Keratinocyte (primary cell): ENCODE data around the gene RAD54L. TPM values are rescaled to one million over a fixed set of nuclear protein-coding genes. Genes with fewer than 3 reads are reported as not detected.

Experiments used
- DNase-seq: peaks from one replicate; pipeline ENCODE4 v3.0.0-alpha.2; 2011; ENCODE audit warnings: low read depth, missing footprints, low spot score
- FAIRE-seq: peaks from 2 replicates; lab custom pipeline; 2011; peaks lifted over from hg19 to GRCh38; lab: Jason Lieb, UNC
- H2AFZ ChIP-seq: 2 replicates; pipeline ENCODE4 v1.6.0; 2012; ENCODE audit warnings: low read length, control low read depth, inconsistent platforms; ENCODE audit not compliant: control insufficient read depth
- H3K27ac ChIP-seq: 2 replicates; pipeline ENCODE4 v1.5.1; 2011; ENCODE audit warnings: low read length; ENCODE audit not compliant: control insufficient read depth, insufficient read depth
- H3K27me3 ChIP-seq: 3 replicates; pipeline ENCODE4 v1.6.0; 2011; ENCODE audit warnings: low read length; ENCODE audit not compliant: control insufficient read depth, insufficient read depth; ENCODE audit errors: extremely low read depth
- H3K36me3 ChIP-seq, 2 experiments: 2 replicates in 1 of 2; 3 replicates in 1 of 2; pipeline ENCODE4 v1.5.1; 2011; ENCODE audit warnings: low read length in 2 of 2, mild to moderate bottlenecking in 1 of 2; ENCODE audit not compliant: control insufficient read depth in 2 of 2, insufficient read depth in 2 of 2; ENCODE audit errors: extremely low read depth in 1 of 2
- H3K4me1 ChIP-seq: 3 replicates; pipeline ENCODE4 v1.5.1; 2011; ENCODE audit warnings: low read length; ENCODE audit not compliant: control insufficient read depth, insufficient read depth; ENCODE audit errors: extremely low read depth
- H3K4me2 ChIP-seq: 3 replicates; pipeline ENCODE4 v1.6.0; 2011; ENCODE audit warnings: low read depth, low read length; ENCODE audit not compliant: control insufficient read depth, insufficient read depth; ENCODE audit errors: extremely low read depth
- H3K4me3 ChIP-seq, 3 experiments: fragments of 200-600 bp in 1 of 3; sonication (generic) in 1 of 3; 2 replicates in 2 of 3; 3 replicates in 1 of 3; pipeline ENCODE4 v1.5.1; 2011 to 2016; ENCODE audit warnings: low read length in 3 of 3, mild to moderate bottlenecking in 3 of 3, control low read depth in 2 of 3, inconsistent platforms in 1 of 3, low read depth in 1 of 3, mixed read lengths in 1 of 3, mixed run types in 1 of 3, moderate library complexity in 1 of 3; ENCODE audit not compliant: control insufficient read depth in 2 of 3, insufficient read depth in 2 of 3; ENCODE audit errors: extremely low read depth in 1 of 3
- H3K79me2 ChIP-seq: 2 replicates; pipeline ENCODE4 v1.6.0; 2012; ENCODE audit warnings: low read length; ENCODE audit not compliant: control insufficient read depth, insufficient read depth
- H3K9ac ChIP-seq: 3 replicates; pipeline ENCODE4 v1.6.0; 2011; ENCODE audit warnings: low read length; ENCODE audit not compliant: control insufficient read depth, insufficient read depth; ENCODE audit errors: extremely low read depth
- H3K9me1 ChIP-seq: 3 replicates; pipeline ENCODE4 v1.6.0; 2011; ENCODE audit warnings: low read length; ENCODE audit not compliant: control insufficient read depth, insufficient read depth; ENCODE audit errors: extremely low read depth
- H3K9me3 ChIP-seq: 2 replicates; pipeline ENCODE4 v1.5.1; 2012; ENCODE audit warnings: low read depth, low read length; ENCODE audit not compliant: control insufficient read depth
- H4K20me1 ChIP-seq: 3 replicates; pipeline ENCODE4 v1.6.0; 2011; ENCODE audit warnings: low read length; ENCODE audit not compliant: control insufficient read depth, insufficient read depth; ENCODE audit errors: extremely low read depth
- CTCF ChIP-seq, 3 experiments: IDR thresholded peaks in 1 of 3; conservative IDR thresholded peaks in 1 of 3; optimal IDR thresholded peaks in 1 of 3; 2 replicates in 2 of 3; 3 replicates in 1 of 3; pipeline versions ENCODE3 to v1.5.1; 2011; ENCODE audit warnings: low read length in 3 of 3, mild to moderate bottlenecking in 3 of 3, moderate library complexity in 2 of 3, control low read depth in 1 of 3, inconsistent platforms in 1 of 3; ENCODE audit not compliant: insufficient read depth in 2 of 3; ENCODE audit errors: extremely low read depth in 1 of 3
- EZH2 ChIP-seq: IDR thresholded peaks from one replicate; pipeline ENCODE4 v1.6.1; 2012; ENCODE audit warnings: inconsistent platforms, mild to moderate bottlenecking, low read length, moderate library complexity
- dilution Hi-C: fragments of 300-500 bp; cut with MboI; formaldehyde crosslinking; loops from one replicate; pipeline ENCODE4 v1.7.0; 2020; ENCODE audit warnings: low sequenced_read_pairs; ENCODE audit not compliant: extremely low pct_ligation_motif_present
- polyA plus RNA-seq, 5 experiments: library from polyadenylated mRNA; depleted of rRNA in 3 of 5; stranded (reverse) in 3 of 5; stranded (forward) in 1 of 5; unstranded in 1 of 5; fragments of >200 nt; gene quantifications; 1 replicate in 1 of 5; 2 replicates in 3 of 5; 3 replicates in 1 of 5; pipeline versions ENCODE4 v1.2.1 to v1.2.3, GENCODE V29; 2011 to 2012; ENCODE audit warnings: missing spikeins in 2 of 5, low read depth in 1 of 5, low replicate concordance in 1 of 5

The RAD54L gene
- polyA plus RNA-seq, 1 donor (not counting 4 experiments of a cell fraction or from before 2014, with no cell fraction given) = 3.8 TPM

- Histone ChIP-seq H3K4me1 (peaks cover 17% of the 10 kb centered on the region), H3K9me1 (no peaks in the 10 kb centered on the region), H3K4me3 (no peak overlapping the region), H3K9ac (no peak overlapping the region), H2AFZ (no peak overlapping the region), H3K27ac (no peak overlapping the region), H3K9me3 (no peaks in the 10 kb centered on the region), H3K4me2 (no peak overlapping the region), H3K36me3 (no peaks in the 10 kb centered on the region), H3K79me2 (no peaks in the 10 kb centered on the region), H3K27me3 (no peaks in the 10 kb centered on the region), H4K20me1 (no peaks in the 10 kb centered on the region)
- no peak for DNase-seq
- no peak for FAIRE-seq
- dilution Hi-C loops = no loop called here
- TF ChIP-seq EZH2 (no peak), CTCF (optimal IDR thresholded peaks at IDR 0.05 in 1 of 3, IDR thresholded peaks at IDR 0.05 in 1 of 3, conservative IDR thresholded peaks at IDR 0.05 in 1 of 3; ENCODE audit: extremely low read depth in 1 of 3, insufficient read depth in 2 of 3, low read length in 3 of 3) (no peak)
Observed at GRCh38 chr1:46215504-46215903, 32.1 kb upstream of the RAD54L start.

- dilution Hi-C loops = no loop called here
- H3K79me2 ChIP-seq = no peaks in the 10 kb centered on the region
- no peaks in the 10 kb centered on the region for H3K9me3 ChIP-seq
- no peaks in the 10 kb centered on the region for H3K27me3 ChIP-seq
- H3K4me1 ChIP-seq = peaks cover 19% of the 10 kb centered on the region
- peak overlapping the region; percentile 79 for H3K27ac ChIP-seq
- peak overlapping the region; percentile 49 for H3K9ac ChIP-seq
- peak overlapping the region; percentile 92 for H3K4me2 ChIP-seq
- peak overlapping the region; percentile 89 for H2AFZ ChIP-seq
- no peaks in the 10 kb centered on the region for H4K20me1 ChIP-seq
- H3K36me3 ChIP-seq = no peaks in the 10 kb centered on the region
- TF ChIP-seq CTCF (optimal IDR thresholded peaks at IDR 0.05 in 1 of 3, IDR thresholded peaks at IDR 0.05 in 1 of 3, conservative IDR thresholded peaks at IDR 0.05 in 1 of 3; ENCODE audit: extremely low read depth in 1 of 3, insufficient read depth in 2 of 3, low read length in 3 of 3) = no peak
- no peak for TF ChIP-seq EZH2
- FAIRE-seq (peak; percentile 99), DNase-seq (peak; percentile 65)
- no peaks in the 10 kb centered on the region for H3K9me1 ChIP-seq
- H3K4me3 ChIP-seq = peak overlapping the region in 1 of 3 experiments; percentile 34
Observed at GRCh38 chr1:46218443-46218842, 29.1 kb upstream of the RAD54L start.
